Endothelial cell of umbilical vein (primary cell): ENCODE data around the gene TBC1D25. TPM values are rescaled to one million over a fixed set of nuclear protein-coding genes. Genes with fewer than 3 reads are reported as not detected.
"Not testable (repeated sequence)": the region's sequence is repeated elsewhere in the genome, so short reads cannot be mapped to it uniquely, and the experiment has no call there.

ENCODE experiments used
- BruUV-seq: library from RNA; stranded (reverse); fragments of 400-500 nt; replicated peaks from 2 replicates; lab custom pipeline; 2021; lab: Mats Ljungman, UMichigan
- CTCF ChIA-PET: fragments of 300-600, 350-600 bp; sonication (Branson Sonifier 250); formaldehyde crosslinking; loops from one replicate; lab custom pipeline; 2021; ENCODE audit warnings: antibody characterized with exemption, inconsistent platforms; lab: Charles Lee
- POLR2A ChIA-PET: fragments of 300-600, 350-600 bp; sonication (Branson Sonifier 250); formaldehyde crosslinking; loops from one replicate; lab custom pipeline; 2021; ENCODE audit warnings: antibody characterized with exemption, inconsistent platforms; lab: Charles Lee
- DNase-seq: peaks from one replicate; pipeline ENCODE4 v3.0.0-alpha.2; 2011; ENCODE audit warnings: low read depth, low spot score
- FAIRE-seq: peaks from 2 replicates; lab custom pipeline; 2011; peaks lifted over from hg19 to GRCh38; lab: Jason Lieb, UNC
- H2AFZ ChIP-seq: 2 replicates; pipeline ENCODE4 v1.6.0; 2012; ENCODE audit warnings: low read depth, low read length, control low read depth, inconsistent platforms
- H3K27ac ChIP-seq: 2 replicates; pipeline ENCODE4 v1.5.1; 2011; ENCODE audit warnings: low read depth, mild to moderate bottlenecking, control low read depth, low read length, moderate library complexity; ENCODE audit not compliant: insufficient read depth
- H3K27me3 ChIP-seq, 2 experiments: 2 replicates each; pipeline versions ENCODE4 v1.6.0 to v1.6.1; 2011; ENCODE audit warnings: low read length in 2 of 2, mixed read lengths in 1 of 2; ENCODE audit not compliant: control insufficient read depth in 2 of 2, insufficient read depth in 2 of 2
- H3K36me3 ChIP-seq, 2 experiments: 2 replicates in 1 of 2; 3 replicates in 1 of 2; pipeline ENCODE4 v1.5.1; 2011; ENCODE audit warnings: low read length in 2 of 2, mild to moderate bottlenecking in 1 of 2, moderate library complexity in 1 of 2; ENCODE audit not compliant: control insufficient read depth in 2 of 2, insufficient read depth in 2 of 2; ENCODE audit errors: extremely low read depth in 1 of 2
- H3K4me1 ChIP-seq: 3 replicates; pipeline ENCODE4 v1.5.1; 2011; ENCODE audit warnings: mild to moderate bottlenecking, low read length; ENCODE audit not compliant: control insufficient read depth, insufficient read depth; ENCODE audit errors: extremely low read depth
- H3K4me2 ChIP-seq: 2 replicates; pipeline ENCODE4 v1.6.1; 2011; ENCODE audit warnings: low read length, control low read depth, mixed read lengths; ENCODE audit not compliant: insufficient read depth
- H3K4me3 ChIP-seq, 3 experiments: fragments of 200-600 bp in 1 of 3; sonication (generic), shearing (Covaris generic) in 1 of 3; replicated peaks in 1 of 3; 2 replicates each; pipeline ENCODE4 v1.5.1; 2011 to 2016; ENCODE audit warnings: control low read depth in 3 of 3, low read length in 3 of 3, mild to moderate bottlenecking in 2 of 3, inconsistent platforms in 1 of 3, low read depth in 1 of 3, moderate library complexity in 1 of 3; ENCODE audit not compliant: insufficient read depth in 1 of 3
- H3K79me2 ChIP-seq: 2 replicates; pipeline ENCODE4 v1.6.0; 2012; ENCODE audit warnings: low read length, inconsistent platforms; ENCODE audit not compliant: control insufficient read depth, insufficient read depth
- H3K9ac ChIP-seq: replicated peaks from 2 replicates; pipeline ENCODE3; 2011; ENCODE audit warnings: low read length, control low read depth; ENCODE audit not compliant: insufficient read depth; ENCODE audit errors: extremely low read depth
- H3K9me1 ChIP-seq: replicated peaks from 3 replicates; pipeline ENCODE4 v1.6.0; 2011; ENCODE audit warnings: mild to moderate bottlenecking, low read length; ENCODE audit not compliant: control insufficient read depth, insufficient read depth; ENCODE audit errors: extremely low read depth
- H3K9me3 ChIP-seq: replicated peaks from 2 replicates; pipeline ENCODE4 v1.5.1; 2012; ENCODE audit warnings: low read length, inconsistent platforms; ENCODE audit not compliant: control insufficient read depth, insufficient read depth
- H4K20me1 ChIP-seq: replicated peaks from 2 replicates; pipeline ENCODE3; 2011; ENCODE audit warnings: mild to moderate bottlenecking, low read length; ENCODE audit not compliant: control insufficient read depth, insufficient read depth; ENCODE audit errors: extremely low read depth
- EZH2 ChIP-seq: IDR thresholded peaks from 2 replicates; pipeline ENCODE4 v1.6.1; 2012; ENCODE audit warnings: borderline replicate concordance, low read depth, mild to moderate bottlenecking, moderate library complexity, low read length, inconsistent platforms; ENCODE audit not compliant: severe bottlenecking
- FOS ChIP-seq: IDR thresholded peaks from 2 replicates; pipeline ENCODE4 v1.6.1; 2011; ENCODE audit warnings: mild to moderate bottlenecking, low read length, moderate library complexity, borderline replicate concordance; ENCODE audit not compliant: insufficient read depth
- GATA2 ChIP-seq: IDR thresholded peaks from 2 replicates; pipeline ENCODE4 v1.7.0; 2011; ENCODE audit warnings: low read depth, mild to moderate bottlenecking, moderate library complexity, mixed read lengths, low read length; ENCODE audit not compliant: insufficient read length, insufficient read depth
- JUN ChIP-seq: IDR thresholded peaks from 2 replicates; pipeline ENCODE4 v1.6.1; 2011; ENCODE audit warnings: borderline replicate concordance, low read depth; ENCODE audit not compliant: insufficient read length, insufficient read depth
- MYC ChIP-seq: IDR thresholded peaks from one replicate; pipeline ENCODE4 v1.6.1; 2011; ENCODE audit warnings: mild to moderate bottlenecking, low read depth, low read length
- POLR2A ChIP-seq: IDR thresholded peaks from 2 replicates; pipeline ENCODE4 v1.6.1; 2012; ENCODE audit warnings: low read depth, mild to moderate bottlenecking, control low read depth, low read length
- POLR2AphosphoS5 ChIP-seq: IDR thresholded peaks from 2 replicates; pipeline ENCODE4 v1.6.1; 2012; ENCODE audit warnings: low read depth, mild to moderate bottlenecking, control low read depth, low read length, moderate library complexity; ENCODE audit not compliant: insufficient read depth
- dilution Hi-C: fragments of 300-500 bp; cut with MboI; formaldehyde crosslinking; loops from one replicate; pipeline ENCODE4 v1.15.0; 2019; ENCODE audit warnings: low sequenced_read_pairs; ENCODE audit not compliant: extremely low pct_ligation_motif_present
- intact Hi-C: fragments of 100-400 bp; cut with micrococcal nuclease; formaldehyde crosslinking; loops from one replicate; pipeline ENCODE4 v1.10.0; 2022
- polyA plus RNA-seq, 4 experiments: library from polyadenylated mRNA; depleted of rRNA in 3 of 4; stranded (reverse) in 3 of 4; unstranded in 1 of 4; fragments of >200 nt; gene quantifications; 2 replicates each; pipeline versions ENCODE4 v1.2.1 to v1.2.3, GENCODE V29; 2011 to 2012; ENCODE audit warnings: missing spikeins in 1 of 4
- total RNA-seq: library from RNA; stranded (reverse); gene quantifications from 2 replicates; pipeline ENCODE4 v1.2.3, GENCODE V29; 2021
- TF ChIP-seq, protein P1 (sequence below), 2 donors: IDR thresholded peaks; 1 replicate in 1 of 2; 2 replicates in 1 of 2; pipeline ENCODE4 v1.5.1; 2011; ENCODE audit warnings: low read length in 2 of 2, mild to moderate bottlenecking in 2 of 2, moderate library complexity in 2 of 2, control low read depth in 1 of 2, inconsistent platforms in 1 of 2, low read depth in 1 of 2; ENCODE audit not compliant: insufficient read depth in 1 of 2; ENCODE audit errors: extremely low read depth in 1 of 2
- TF ChIP-seq, protein P2 (sequence below): IDR thresholded peaks from 2 replicates; pipeline ENCODE4 v1.6.1; 2011; ENCODE audit not compliant: insufficient read depth, insufficient read length

Gene TBC1D25
- total and polyA plus RNA-seq, 2 donors (not counting 3 experiments of a cell fraction or from before 2014, with no cell fraction given): 16.0 to 16.3 TPM

DNA sequence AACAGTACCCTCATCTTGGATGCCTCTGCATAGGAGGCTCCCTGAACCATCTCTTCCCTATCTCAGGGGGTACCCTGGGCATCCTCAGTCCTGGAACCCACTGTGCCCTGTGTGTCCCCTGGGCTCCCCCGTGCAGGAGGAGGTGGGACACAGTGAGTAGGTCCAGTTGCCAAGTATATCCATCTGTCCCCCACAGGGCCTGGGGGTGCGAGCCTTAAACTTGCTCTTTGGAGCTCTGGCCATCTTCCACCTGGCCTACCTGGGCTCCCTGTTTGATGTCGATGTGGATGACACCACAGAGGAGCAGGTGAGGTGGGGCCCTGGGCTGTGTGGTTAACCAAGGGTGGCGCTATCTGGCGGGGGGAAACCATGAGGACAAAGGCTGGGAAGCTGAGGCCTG, 22.5 kb upstream of the TBC1D25 start:
- intact Hi-C loops: no loop called here
- FAIRE-seq: no peak
- Histone ChIP-seq H4K20me1 (no peaks in the 10 kb centered on the region), H3K4me2 (no peak overlapping the region), H3K9me1 (no peaks in the 10 kb centered on the region), H3K27ac (no peak overlapping the region), H3K36me3 (peaks cover 0 to 4% of the 10 kb centered on the region in 2 experiments), H3K9me3 (no peaks in the 10 kb centered on the region), H3K4me1 (peaks cover 2% of the 10 kb centered on the region), H3K4me3 (no peak overlapping the region), H3K27me3 (no peaks in the 10 kb centered on the region), H3K79me2 (peaks cover under 1% of the 10 kb centered on the region), H2AFZ (no peak overlapping the region), H3K9ac (no peak overlapping the region)
- no peak for DNase-seq
- no TSS peak for BruUV-seq
- dilution Hi-C loops: no loop called here
- CTCF ChIA-PET: no interaction called here
- POLR2A ChIA-PET: no interaction called here
- TF ChIP-seq, protein P1, sequence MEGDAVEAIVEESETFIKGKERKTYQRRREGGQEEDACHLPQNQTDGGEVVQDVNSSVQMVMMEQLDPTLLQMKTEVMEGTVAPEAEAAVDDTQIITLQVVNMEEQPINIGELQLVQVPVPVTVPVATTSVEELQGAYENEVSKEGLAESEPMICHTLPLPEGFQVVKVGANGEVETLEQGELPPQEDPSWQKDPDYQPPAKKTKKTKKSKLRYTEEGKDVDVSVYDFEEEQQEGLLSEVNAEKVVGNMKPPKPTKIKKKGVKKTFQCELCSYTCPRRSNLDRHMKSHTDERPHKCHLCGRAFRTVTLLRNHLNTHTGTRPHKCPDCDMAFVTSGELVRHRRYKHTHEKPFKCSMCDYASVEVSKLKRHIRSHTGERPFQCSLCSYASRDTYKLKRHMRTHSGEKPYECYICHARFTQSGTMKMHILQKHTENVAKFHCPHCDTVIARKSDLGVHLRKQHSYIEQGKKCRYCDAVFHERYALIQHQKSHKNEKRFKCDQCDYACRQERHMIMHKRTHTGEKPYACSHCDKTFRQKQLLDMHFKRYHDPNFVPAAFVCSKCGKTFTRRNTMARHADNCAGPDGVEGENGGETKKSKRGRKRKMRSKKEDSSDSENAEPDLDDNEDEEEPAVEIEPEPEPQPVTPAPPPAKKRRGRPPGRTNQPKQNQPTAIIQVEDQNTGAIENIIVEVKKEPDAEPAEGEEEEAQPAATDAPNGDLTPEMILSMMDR (IDR thresholded peaks at IDR 0.05; ENCODE audit: extremely low read depth in 1 of 2, insufficient read depth in 1 of 2, low read depth in 1 of 2, low read length in 2 of 2): no peak
- TF ChIP-seq POLR2A (no peak), MYC (no peak), EZH2 (no peak), POLR2AphosphoS5 (no peak), FOS (no peak), JUN (no peak), GATA2 (no peak)
- TF ChIP-seq, protein P2, sequence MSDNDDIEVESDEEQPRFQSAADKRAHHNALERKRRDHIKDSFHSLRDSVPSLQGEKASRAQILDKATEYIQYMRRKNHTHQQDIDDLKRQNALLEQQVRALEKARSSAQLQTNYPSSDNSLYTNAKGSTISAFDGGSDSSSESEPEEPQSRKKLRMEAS: no peak

DNA sequence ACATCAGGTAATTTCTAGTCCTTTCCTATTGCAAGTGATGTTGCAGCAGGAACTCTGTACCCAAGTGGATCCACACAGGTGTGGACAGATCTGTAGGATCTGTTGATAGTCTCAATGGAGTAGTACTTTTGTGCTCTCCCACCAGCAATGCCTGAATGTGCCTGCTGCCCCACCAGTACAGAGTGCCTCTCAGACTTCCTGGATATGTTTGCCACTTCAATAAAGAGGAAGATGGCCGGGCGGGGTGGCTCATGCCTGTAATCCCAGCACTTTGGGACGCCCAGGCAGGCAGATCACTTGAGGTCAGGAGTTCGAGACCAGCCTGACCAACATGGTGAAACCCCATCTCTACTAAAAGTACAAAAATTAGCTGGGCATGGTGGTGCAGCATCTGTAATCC, 20.0 kb upstream of the TBC1D25 start:
- BruUV-seq, H4K20me1 ChIP-seq, dilution Hi-C loops, H3K27ac ChIP-seq, H3K9me1 ChIP-seq, H3K36me3 ChIP-seq, H3K4me1 ChIP-seq, H3K9ac ChIP-seq, intact Hi-C loops, FAIRE-seq, H3K4me2 ChIP-seq, CTCF ChIA-PET, H3K9me3 ChIP-seq, H3K4me3 ChIP-seq, POLR2A ChIA-PET, H3K27me3 ChIP-seq, H2AFZ ChIP-seq, DNase-seq: not testable (repeated sequence)
- peaks cover 13% of the 10 kb centered on the region for H3K79me2 ChIP-seq
